ENCODE results near the gene SPDYE6.
"Not testable (repeated sequence)": the region's sequence is repeated elsewhere in the genome, so short reads cannot be mapped to it uniquely, and the experiment has no call there.

SPDYE6 gene

GRCh38 chr7:102317231-102318059, 38.8 kb downstream of the SPDYE6 start:
- no peak for DNase-seq (ENCODE audit: low read depth)

DNA sequence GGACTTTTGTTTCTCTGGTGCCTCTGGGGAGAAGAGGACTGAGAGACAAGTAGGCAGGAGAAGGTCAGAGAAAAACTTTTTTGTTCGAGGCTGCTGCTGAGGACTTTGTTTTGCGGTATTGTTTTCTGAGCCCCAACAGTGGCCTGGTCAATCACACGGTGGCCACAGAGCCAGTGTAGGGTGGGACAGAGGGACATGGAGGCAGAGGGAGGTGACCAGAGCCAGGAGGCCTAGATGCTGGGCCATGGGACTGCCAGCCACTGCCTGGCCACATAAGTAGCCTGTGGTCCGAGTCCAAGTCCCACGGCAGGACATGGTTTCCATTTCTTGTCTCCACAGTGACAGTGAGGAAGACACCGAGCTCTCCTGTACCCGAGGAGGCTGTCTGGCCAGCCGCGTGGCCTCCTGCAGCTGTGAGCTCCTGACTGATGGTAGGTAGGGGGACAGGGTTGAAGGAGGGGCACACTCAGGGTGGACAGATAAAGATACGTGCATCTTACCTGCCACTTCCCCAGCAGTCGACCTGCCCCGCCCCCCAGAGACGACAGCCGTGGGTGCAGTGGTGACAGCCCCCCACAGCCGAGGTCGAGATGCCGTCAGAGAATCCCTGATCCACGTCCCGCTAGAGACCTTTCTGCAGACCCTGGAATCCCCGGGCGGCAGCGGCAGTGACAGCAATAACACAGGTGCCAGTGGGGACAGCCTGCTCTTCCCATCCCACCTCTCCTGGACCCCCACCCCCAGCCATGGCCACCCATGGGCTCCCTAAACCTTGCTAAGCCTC, 42.1 kb downstream of the SPDYE6 start:
- DNase-seq (ENCODE audit: low read depth): no peak

DNA sequence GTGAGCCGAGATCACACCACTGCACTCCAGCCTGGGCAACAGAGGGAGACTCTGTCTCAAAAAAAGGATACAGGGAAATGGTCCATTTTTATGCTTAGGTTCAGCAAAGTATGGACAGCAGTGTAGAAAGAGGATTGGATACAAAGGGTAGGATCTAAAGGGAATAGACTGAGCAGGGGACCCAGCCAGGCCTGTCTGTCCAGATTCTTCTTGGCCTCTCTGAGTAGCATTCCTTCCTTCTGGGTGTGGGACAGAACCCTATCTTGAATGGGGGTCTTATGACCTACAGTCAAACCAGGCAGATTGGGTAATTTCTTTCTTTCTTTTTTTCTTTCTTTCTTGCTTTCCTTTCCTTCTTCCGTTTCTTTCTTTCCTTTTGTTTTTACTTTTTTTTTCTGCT, 43.9 kb downstream of the SPDYE6 start:
- no peak for DNase-seq (ENCODE audit: low read depth)

GRCh38 chr7:102310414-102310815, 45.8 kb downstream of the SPDYE6 start:
- no peak for DNase-seq (ENCODE audit: low read depth)

DNA sequence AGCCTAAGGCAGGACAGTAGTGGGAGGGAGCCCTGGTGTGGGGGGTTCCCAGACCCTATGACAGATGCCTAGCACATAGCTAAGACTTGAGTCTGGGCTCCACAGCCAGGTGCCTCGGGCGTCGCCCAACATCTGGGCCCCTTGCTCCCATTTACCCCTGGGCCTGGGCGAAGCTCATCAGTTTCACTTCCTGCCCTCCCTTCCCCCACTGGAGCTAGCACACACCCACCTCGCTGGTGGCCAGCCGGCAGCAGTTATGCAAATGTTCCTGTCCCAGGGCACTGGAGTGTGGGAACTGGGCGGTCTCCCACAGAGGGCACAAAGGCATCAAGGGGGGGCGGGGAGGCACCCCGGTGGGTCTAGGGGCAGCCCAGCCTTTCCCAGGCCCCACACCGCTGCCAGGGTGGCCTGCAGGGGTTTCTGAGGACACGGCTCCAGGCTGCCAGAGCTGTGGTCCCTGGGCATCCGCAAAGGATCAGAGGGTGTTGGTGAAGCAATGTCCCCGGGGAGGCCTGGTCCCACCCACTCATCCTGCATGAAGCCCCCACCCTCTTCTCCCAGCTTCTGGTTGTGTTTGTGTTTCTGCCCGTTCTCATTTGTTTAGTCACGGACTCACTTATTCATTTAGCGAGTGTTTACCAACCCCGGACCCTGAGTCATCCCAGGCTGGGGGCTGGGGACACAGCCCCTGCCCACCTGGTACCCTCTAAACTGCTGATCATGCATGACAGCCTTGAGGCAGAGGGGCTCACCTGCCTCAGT, 49.1 kb downstream of the SPDYE6 start:
- no peak for DNase-seq (ENCODE audit: low read depth)

DNA sequence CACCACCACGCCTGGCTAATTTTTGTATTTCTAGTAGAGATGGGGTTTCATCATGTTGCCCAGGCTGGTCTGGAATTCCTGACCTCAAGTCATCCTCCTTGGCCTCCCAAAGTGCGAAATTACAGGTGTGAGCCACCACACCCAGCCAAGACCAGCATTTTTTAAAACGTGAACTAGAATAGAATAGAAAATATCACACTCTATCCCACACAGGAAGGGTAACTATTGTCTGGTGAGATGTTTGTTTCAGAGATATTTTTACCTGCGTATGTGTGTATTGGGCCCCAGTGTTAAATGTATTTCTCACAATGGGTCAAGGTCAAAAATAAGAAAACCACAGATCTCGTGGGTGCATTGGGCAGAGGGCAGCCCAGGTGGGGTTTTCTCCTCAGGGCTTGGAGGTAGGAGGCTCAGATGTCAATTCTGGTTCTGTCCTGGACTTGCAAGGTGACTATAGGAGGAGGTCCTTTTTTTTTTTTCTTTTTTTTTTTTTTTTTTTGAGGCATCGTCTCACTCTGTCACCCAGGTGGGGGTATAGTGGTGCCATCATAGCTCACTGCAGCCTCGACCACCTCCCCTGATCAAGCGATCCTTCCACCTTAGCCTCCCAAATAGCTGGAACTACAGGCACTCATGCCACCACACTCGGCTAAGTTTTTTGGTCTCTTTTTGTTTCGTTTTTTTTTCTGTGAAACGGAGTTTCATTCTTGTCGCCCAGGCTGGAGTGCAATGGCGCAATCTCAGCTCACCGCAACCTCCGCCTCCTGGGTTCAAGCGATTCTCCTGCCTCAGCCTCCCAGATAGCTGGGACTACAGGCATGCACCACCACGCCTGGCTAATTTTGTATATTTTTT, 50.6 kb downstream of the SPDYE6 start:
- DNase-seq (ENCODE audit: low read depth): no peak

- DNase-seq (ENCODE audit: low read depth): no peak
These were observed 51.6 kb downstream of the SPDYE6 start for GRCh38 chr7:102304668-102305067.

- DNase-seq (ENCODE audit: low read depth): no peak
These were observed 52.4 kb downstream of the SPDYE6 start for GRCh38 chr7:102303669-102304422.

- no peak for DNase-seq (ENCODE audit: low read depth)
These were observed 54.2 kb downstream of the SPDYE6 start for GRCh38 chr7:102302025-102302424.

- DNase-seq (ENCODE audit: low read depth): not testable (repeated sequence)
These were observed 54.9 kb downstream of the SPDYE6 start for GRCh38 chr7:102301367-102301766.

DNA sequence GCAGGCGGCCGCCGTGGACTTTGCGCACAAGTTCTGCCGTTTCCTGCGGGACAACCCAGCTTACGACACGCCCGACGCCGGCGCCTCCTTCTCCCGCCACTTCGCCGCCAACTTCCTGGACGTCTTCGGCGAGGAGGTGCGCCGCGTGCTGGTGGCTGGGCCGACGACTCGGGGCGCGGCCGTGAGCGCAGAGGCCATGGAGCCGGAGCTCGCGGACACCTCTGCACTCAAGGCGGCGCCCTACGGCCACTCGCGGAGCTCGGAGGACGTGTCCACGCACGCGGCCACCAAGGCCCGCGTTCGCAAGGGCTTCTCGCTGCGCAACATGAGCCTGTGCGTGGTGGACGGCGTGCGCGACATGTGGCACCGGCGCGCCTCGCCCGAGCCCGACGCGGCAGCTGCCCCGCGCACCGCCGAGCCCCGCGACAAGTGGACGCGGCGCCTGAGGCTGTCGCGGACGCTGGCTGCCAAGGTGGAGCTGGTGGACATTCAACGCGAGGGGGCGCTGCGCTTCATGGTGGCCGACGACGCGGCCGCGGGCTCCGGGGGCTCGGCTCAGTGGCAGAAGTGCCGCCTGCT, 55.5 kb downstream of the SPDYE6 start:
- no peak for DNase-seq (ENCODE audit: low read depth)

- no peak for DNase-seq (ENCODE audit: low read depth)
These were observed 58.6 kb downstream of the SPDYE6 start for GRCh38 chr7:102297487-102298218.

DNA sequence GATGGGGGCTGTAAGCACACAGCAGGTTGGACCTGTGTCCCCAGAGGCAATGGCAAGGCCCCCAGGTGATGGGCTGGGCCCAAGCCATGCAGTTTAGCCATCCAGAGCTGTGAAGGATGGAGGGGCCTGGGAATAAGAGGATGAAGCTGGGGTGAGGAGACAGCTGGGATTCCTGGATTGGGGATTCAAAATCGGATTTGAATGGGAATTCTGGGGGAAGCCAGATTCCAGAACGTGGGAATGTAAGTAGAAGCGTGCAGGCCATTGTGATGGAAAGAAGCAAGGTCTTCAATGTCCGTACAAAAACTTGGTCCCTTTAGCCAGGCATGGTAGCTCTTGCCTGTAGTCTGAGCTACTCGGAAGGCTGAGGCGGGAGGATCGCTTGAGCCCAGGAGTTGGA, 59.7 kb downstream of the SPDYE6 start:
- no peak for DNase-seq (ENCODE audit: low read depth)

DNA sequence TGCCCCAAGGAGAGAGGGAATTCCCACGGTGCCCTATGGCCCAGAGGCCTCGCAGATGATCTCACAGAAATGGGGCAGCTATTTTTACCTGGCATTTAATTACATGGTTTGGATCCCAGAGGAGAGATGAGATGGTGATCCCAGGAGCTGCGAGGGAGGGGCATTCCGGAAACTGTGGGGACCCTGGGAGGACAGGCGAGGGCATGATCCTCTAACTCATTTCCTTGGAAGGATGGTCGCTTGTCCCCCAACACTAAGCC, 60.1 kb downstream of the SPDYE6 start:
- DNase-seq (ENCODE audit: low read depth): no peak

Measured in stimulated activated CD8-positive, alpha-beta memory T cell treated with anti-CD3 and anti-CD28 coated beads, Interleukin-12 subunit alpha, Interleukin-12 subunit beta, amount 100 ng/mL, for 1 hour (primary cell).